GM18526 (cell line): Measurements from ENCODE around the gene ADCY10.

Experiments
- POLR2A ChIP-seq: IDR thresholded peaks from 3 replicates; pipeline ENCODE4 v1.6.1; 2011; ENCODE audit not compliant: insufficient read length; ENCODE audit errors: extremely low read depth

Gene ADCY10

DNA sequence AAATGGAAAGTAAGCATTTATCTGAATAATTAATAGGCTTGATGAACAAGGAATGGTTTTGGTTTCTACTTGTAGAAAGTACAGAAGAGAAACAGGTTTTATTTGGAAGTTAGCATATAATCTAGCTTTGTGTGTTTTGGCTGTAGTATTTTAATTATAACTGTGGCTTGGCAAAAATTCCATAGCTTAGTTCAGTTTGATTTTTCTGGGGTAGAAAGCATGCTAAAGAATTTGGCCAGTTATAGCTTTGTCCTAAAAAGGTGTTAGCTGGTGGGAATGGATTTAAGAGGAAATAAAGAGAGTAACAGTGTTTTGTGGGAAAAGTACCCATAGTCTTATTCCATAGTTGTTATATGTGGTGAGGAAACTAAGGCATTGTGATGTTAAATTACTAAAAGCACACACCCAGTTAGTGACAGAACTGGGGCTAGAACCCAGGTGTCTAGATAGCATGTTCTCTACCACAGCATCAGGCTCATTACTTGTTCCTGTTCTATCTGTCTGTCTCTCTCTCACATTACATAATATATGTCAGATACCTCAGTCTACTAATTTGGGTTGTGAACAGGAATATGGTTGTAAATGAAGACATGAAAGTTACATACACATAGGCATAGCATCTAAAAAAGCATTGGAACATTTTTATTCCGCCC lies 137.2 kb downstream of the ADCY10 start:
- TF ChIP-seq POLR2A, result no peak

DNA sequence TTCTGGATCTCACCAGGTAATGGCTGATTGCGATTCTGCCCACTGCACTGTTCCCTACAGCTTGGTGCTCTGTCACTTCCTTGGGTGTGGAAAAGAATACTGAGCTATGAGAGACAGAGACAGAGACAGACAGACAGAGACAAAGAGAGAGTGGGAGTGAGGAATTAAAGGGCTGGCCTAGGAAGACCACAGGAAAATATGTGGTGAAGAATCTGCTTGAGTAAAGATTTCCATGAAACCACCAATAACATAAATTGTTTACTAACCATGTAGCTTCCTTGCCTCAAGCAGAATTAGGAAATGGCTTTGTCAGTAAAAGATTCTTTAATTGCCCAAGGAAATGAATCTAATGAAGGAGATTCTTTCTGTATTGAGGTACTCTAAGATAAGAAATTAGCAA lies 137.8 kb downstream of the ADCY10 start:
- no peak for TF ChIP-seq POLR2A

DNA sequence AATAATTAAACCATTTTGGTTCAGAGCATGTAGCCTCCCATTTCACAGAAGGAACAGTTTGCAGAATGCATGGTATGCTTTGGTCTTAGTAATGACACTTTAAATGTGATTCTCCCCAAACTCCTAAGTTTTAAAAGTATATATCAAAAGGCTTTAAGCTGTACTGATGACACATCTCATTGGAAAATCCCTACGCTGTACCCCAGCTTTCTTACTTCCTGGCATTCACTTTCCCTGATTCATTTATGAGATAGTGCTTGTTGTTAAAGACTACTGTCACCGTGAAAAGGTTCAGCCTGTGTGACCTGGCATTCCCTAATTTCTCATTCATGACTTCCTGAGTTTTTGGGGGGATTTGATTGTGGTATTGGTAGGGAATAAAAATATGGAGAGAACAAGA lies 138.8 kb downstream of the ADCY10 start:
- TF ChIP-seq POLR2A, result no peak

DNA sequence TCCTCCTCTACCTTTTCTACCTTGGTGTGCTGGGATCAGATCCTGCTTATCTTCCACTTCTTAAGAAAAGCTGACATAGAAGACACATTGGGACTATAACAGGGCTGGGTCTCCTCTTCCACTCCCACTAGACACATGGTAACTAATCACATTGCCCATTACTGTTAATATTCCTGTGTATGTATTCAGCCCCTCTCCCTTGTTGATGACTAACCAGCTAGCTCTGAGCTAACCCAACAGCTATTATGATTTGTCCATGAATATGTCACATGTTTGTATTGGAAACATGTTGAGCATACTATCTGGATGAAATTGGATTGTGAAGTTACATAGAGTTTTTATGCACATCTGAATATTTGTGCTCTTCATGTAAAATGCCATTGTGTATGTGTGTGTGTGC lies 139.2 kb downstream of the ADCY10 start:
- TF ChIP-seq POLR2A, result no peak

DNA sequence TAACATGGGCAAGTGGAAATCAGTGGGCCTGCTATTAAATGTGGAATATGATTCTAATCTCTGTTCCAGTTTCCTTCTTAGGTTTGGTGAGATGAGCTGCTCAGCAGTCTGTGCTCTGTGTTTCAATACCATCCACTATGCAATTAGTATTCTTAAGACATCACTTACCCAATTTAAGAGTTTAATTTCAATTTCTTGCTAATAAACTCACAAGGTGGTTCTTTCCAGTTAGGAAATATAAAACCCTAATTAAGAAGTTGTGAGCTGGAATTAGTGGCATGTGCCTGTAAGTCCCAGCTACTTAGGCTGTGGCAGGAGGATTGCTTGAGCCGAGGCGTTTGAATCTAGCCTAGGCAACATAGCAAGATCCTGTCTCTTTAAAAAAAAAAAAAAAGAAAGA lies 140.4 kb downstream of the ADCY10 start:
- no peak for TF ChIP-seq POLR2A

DNA sequence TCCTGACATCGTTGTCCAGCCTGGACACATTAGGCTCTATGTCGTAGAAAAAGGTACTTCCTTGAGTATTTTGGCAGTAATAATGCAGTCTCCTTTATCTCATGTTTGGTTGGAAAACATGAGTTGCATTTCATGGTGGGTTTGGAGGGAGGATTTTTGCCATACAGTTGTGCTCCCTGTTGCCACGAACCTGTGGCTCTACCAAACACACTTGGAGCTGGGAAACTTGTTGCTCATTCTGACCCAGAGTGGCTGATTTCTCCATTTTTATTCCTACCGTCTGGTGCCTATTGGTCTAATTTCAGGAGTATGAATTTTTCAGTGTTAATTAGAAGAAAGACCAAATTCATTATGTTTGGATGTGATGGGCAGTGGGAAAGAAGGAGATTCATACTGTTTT lies 141.5 kb downstream of the ADCY10 start:
- TF ChIP-seq POLR2A, result no peak

DNA sequence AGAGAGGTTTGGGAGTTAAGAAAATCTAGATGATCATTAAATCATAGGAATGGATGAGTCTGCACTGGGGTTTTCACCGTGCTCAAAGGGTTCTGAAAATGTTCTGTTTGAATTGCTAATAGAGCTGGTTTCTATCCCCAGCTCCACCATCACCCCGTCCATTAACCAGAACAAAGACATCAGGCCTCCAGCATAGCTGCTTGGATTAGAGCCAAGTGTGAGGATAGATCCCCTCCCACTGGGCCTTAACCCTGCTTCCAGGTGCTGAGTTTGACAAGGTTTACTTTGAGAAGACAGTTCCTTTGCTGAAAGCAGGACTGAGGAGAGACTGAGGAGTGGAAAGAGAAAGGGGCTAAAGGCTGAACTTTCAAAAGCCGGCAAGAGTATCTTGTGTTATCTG lies 143.8 kb downstream of the ADCY10 start:
- no peak for TF ChIP-seq POLR2A

DNA sequence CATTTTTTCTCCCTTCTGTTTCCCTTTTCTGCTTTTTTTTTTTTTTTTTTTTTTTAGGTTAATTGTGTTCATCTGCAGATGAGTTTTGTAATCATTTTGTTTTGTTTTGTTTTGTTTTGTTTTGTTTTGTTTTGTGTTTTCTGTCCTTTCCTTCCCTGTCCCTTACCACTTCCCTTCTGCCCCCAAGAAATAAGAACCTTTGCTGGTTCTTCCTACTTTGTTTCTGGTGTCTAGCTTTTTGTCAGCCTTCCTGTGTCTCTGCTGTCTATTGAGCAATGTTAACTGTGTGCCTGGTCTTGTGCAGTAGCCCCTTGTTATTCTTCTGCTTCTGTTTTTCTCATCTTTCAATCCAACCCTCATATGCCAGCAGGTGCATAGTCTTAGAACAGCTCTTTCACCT lies 146.2 kb downstream of the ADCY10 start:
- TF ChIP-seq POLR2A, result no peak

DNA sequence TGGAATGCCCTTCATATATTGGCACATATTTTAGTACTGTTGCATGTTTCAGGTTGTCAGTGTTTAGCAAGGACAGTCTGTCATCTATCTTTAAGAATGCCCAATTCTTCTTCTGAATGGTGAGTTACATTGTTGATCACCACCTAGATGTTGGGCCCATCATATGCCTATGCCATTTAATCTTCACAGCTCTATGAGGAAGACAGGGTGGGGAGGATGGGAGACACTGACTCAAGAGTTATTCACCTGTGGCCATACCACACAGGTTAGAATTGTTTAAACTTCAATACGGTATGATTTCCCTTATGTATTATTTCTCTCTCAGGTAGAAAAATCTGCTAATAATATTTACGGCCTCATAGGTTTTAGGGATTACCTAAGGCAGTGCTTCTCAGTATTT lies 147.4 kb downstream of the ADCY10 start:
- no peak for TF ChIP-seq POLR2A

DNA sequence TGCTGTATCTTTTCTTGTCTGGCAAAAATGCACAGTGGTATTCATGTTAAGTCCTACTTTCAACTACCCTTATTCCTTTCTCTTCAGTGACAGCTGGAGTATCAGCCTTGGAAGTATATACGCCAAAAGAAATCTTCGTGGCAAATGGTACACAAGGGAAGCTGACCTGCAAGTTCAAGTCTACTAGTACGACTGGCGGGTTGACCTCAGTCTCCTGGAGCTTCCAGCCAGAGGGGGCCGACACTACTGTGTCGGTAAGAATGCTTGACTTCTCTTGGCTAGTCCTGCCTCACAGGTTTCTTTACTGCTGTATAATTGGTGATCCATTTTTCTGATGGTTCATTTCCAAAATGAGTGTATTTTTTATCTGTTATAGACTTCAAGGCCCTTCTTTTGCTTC lies 148.4 kb downstream of the ADCY10 start:
- TF ChIP-seq POLR2A, result no peak

DNA sequence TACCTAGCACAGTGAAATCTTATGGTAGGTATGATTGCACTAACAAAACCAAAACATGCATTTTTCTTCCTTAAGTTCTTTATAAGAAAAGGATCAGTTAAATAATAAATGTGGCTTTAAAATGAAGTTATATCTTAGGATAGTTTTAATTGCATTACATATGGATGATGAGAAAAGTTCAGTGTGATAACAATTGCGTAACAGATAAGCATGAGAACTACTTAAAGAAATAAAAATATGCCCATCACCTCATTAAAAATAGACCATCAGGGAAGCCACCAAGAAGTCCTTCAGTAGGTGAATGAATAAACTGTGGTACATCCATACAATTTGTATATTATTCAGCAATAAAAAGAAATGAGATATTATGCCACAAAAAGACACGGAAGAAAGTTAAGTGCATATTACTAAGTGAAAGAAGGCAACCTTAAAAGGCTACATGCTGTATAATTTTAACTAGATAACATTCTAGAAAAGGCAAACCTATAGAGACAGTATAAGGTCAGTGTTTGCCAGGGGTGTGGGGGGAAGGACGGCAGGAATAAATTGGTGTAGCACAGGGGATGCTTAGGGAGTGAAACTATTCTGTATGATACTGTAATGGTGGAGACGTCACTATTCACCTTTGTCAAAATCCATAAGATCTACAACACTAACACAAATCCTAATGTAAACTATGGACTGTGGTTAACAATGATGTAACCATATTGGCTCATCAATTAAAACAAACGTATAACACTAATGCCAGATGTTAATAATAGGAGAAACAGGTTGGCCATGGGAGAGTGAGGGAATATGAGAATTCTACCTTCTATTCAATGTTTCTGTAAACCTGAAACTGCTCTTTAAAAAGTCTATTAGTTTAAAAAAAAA lies 149.2 kb downstream of the ADCY10 start:
- no peak for TF ChIP-seq POLR2A

DNA sequence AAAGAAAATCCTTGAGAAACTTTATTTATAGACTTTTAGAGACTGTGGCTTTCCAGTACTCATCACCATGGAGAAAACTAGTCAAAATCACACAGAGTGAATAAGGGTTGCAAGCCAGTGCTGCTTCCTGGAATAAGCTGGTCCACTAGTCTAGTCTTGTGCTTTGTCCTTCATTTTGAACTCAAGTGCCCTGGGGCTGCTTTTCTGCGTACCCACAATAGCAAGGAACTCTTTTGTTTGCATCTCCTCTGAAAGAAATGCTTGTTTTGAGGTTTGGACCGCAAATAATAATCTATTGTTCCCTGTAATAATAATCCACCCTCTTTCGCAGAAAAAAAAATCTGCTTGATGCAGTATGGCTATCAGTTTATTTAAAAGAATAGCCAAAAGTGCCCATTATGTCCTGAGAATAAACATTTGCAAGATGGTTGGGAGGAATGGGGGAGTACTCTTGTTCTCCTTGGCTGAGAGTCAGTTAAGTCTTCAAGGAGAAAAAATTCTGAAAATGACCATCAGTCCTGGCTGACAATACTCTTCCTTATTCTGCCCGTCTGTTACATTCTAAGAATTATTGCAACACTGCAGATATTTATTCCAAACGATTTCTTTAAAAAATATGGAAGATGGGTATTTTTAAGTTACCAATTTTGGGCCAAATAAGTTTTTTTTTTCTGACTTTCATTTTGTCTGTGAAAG lies 150.3 kb downstream of the ADCY10 start:
- no peak for TF ChIP-seq POLR2A

DNA sequence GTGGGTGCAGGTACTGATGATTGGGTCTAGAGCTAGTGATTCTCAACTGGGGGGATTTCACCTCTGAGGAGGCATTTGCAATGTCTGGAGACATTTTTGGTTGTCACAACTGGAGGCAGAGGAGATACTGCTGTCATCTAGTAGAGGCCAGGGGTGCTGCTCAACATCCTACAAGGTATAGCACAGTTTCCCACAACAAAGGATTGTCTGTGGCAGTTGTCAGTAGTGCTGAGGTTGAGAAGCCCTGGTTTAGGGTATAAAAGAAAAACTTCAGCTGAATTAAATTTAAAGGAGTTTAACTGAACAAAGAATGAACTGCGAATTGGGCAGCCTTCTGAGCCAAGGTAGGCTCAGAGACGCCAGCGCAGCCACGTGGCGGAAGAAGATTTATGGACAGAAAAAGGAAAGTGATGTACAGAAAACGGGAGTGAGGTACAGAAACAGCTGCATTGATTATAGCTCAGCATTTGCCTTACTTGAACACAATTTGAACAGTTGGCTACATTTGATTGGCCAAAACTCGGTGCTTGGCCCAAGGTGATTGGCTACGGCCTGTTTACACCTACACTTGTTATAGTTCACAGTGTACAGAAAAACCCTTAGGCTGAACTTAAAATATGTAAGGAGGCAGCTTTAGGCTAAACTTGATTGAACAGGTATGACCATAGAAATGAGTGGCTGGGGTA lies 151.7 kb downstream of the ADCY10 start:
- no peak for TF ChIP-seq POLR2A

DNA sequence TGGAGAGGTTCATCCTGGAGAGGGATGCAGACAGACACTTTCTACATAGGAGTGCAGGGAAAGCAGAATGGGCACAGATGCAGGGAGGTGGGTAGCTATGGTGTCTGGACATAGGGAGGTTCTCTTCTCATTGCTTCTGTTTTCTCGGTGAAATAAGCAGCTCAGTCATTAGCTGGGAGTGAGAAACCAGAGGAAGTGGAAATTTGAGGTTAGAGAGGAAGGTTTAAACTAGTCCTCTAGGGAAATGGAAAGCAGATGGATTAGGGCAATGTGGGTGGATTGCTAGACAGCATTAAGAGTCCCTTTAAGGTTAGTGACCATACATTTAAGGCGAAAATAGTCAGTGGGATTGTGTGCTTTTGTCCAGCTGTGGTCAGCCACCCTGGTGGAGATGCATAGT lies 152.5 kb downstream of the ADCY10 start:
- no peak for TF ChIP-seq POLR2A
